HepG2 (cell line): Measurements from ENCODE around the gene RNF8. TPM values are rescaled to one million over a fixed set of nuclear protein-coding genes. Genes with fewer than 3 reads are reported as not detected.

Source experiments
- ATAC-seq: fragments of 200-7000 bp; cut with Tn5 transposase; 3 replicates; pipeline ENCODE4 v1.9.1; 2020; ENCODE audit warnings: mild to moderate bottlenecking, moderate library complexity
- BruUV-seq: library from RNA; stranded (reverse); fragments of 400-500 nt; replicated peaks from 2 replicates; lab custom pipeline; 2021; lab: Mats Ljungman, UMichigan
- CTCF ChIA-PET: fragments of 300-600 bp; formaldehyde crosslinking; extraction: SDS; loops from one replicate; lab custom pipeline; 2021; ENCODE audit warnings: low total read pairs, inconsistent platforms, low intra/inter-chr PET ratio; lab: Yijun Ruan, JAX
- POLR2A ChIA-PET: fragments of 350-600 bp; sonication (Branson Sonifier 250); formaldehyde crosslinking; loops from one replicate; lab custom pipeline; 2020; ENCODE audit warnings: antibody characterized with exemption, inconsistent platforms; lab: Yijun Ruan, JAX
- DNase-seq: peaks from one replicate; pipeline ENCODE4 v3.0.0-alpha.2; 2015; ENCODE audit warnings: low spot score
- FAIRE-seq: peaks from 3 replicates; lab custom pipeline; 2011; peaks lifted over from hg19 to GRCh38; lab: Jason Lieb, UNC
- H2AFZ ChIP-seq: one replicate; pipeline ENCODE4 v1.6.1; 2011; ENCODE audit warnings: low read length, inconsistent platforms
- H3K27ac ChIP-seq: fragments of 300-600 bp; 3 replicates; pipeline ENCODE4 v1.8.0; 2011; ENCODE audit warnings: mixed run types, mild to moderate bottlenecking, mixed read lengths, low read length, inconsistent platforms; ENCODE audit not compliant: insufficient read depth; ENCODE audit errors: extremely low read length
- H3K27me3 ChIP-seq, 2 experiments: fragments of 200-600 bp in 1 of 2; 2 replicates in 1 of 2; 3 replicates in 1 of 2; pipeline versions ENCODE4 v1.6.0 to v1.8.0; 2011; ENCODE audit warnings: low read length in 2 of 2, mild to moderate bottlenecking in 2 of 2, moderate library complexity in 2 of 2, inconsistent platforms in 1 of 2; ENCODE audit not compliant: insufficient read depth in 2 of 2, control insufficient read depth in 1 of 2
- H3K36me3 ChIP-seq, 2 experiments: fragments of 200-600 bp in 1 of 2; replicated peaks in 1 of 2; 2 replicates in 1 of 2; 3 replicates in 1 of 2; pipeline versions ENCODE4 v1.5.1 to v1.8.0; 2011; ENCODE audit warnings: low read length in 2 of 2, inconsistent platforms in 1 of 2; ENCODE audit not compliant: insufficient read depth in 2 of 2, control insufficient read depth in 1 of 2
- H3K4me1 ChIP-seq: 2 replicates; pipeline ENCODE4 v1.5.1; 2012; ENCODE audit warnings: low read length, inconsistent platforms; ENCODE audit not compliant: insufficient read depth
- H3K4me2 ChIP-seq: 2 replicates; pipeline ENCODE4 v1.6.0; 2011; ENCODE audit warnings: low read depth, low read length, inconsistent platforms
- H3K4me3 ChIP-seq, 3 experiments: fragments of 200-600 bp in 1 of 3; sonication (generic), shearing (Covaris generic) in 1 of 3; replicated peaks in 1 of 3; 2 replicates each; pipeline ENCODE4 v1.5.1; 2011 to 2016; ENCODE audit warnings: low read length in 3 of 3, inconsistent platforms in 2 of 3, low read depth in 2 of 3, mild to moderate bottlenecking in 2 of 3, control low read depth in 1 of 3, mixed read lengths in 1 of 3; ENCODE audit not compliant: insufficient read depth in 1 of 3
- H3K79me2 ChIP-seq: one replicate; pipeline ENCODE4 v1.6.1; 2011; ENCODE audit warnings: low read length, inconsistent platforms; ENCODE audit not compliant: insufficient read depth
- H3K9ac ChIP-seq: 2 replicates; pipeline ENCODE4 v1.6.0; 2011; ENCODE audit warnings: mild to moderate bottlenecking, low read depth, low read length, inconsistent platforms; ENCODE audit not compliant: insufficient read depth
- H3K9me3 ChIP-seq: 2 replicates; pipeline ENCODE4 v1.5.1; 2012; ENCODE audit warnings: mild to moderate bottlenecking, low read length
- H4K20me1 ChIP-seq: 2 replicates; pipeline ENCODE4 v1.6.0; 2011; ENCODE audit warnings: inconsistent platforms, mild to moderate bottlenecking, low read length, moderate library complexity; ENCODE audit not compliant: insufficient read depth
- CCAR2 ChIP-seq: fragments of 200-400 bp; formaldehyde crosslinking; optimal IDR thresholded peaks from 2 replicates; pipeline ENCODE3; 2018; ENCODE audit warnings: low read depth, mild to moderate bottlenecking, low read length, moderate library complexity
- GATAD1 ChIP-seq: IDR thresholded peaks from 2 replicates; pipeline ENCODE4 v1.6.1; 2016; ENCODE audit warnings: missing genetic modification reagents, missing compliant biosample characterization
- KDM6A ChIP-seq: IDR thresholded peaks from 2 replicates; pipeline ENCODE4 v1.6.1; 2016; ENCODE audit warnings: low read depth
- MEIS1 ChIP-seq: sonication (generic); formaldehyde crosslinking; IDR thresholded peaks from 2 replicates; pipeline ENCODE4 v1.9.0; 2021; ENCODE audit warnings: mild to moderate bottlenecking, missing genetic modification reagents, moderate library complexity, borderline replicate concordance
- RXRA ChIP-seq: sonication (generic); formaldehyde crosslinking; IDR thresholded peaks from 2 replicates; pipeline ENCODE4 v1.5.1; 2020; ENCODE audit warnings: missing genetic modification reagents
- SAP130 ChIP-seq: IDR thresholded peaks from 2 replicates; pipeline ENCODE4 v1.6.1; 2016; ENCODE audit warnings: low read depth
- SNRNP70 ChIP-seq: fragments of 200-400 bp; formaldehyde crosslinking; IDR thresholded peaks from 2 replicates; pipeline ENCODE4 v1.6.1; 2017; ENCODE audit warnings: mild to moderate bottlenecking, low read depth, low read length, moderate library complexity
- TCF12 ChIP-seq, 2 experiments: fragments of 450-650 bp in 1 of 2; sonication (generic) in 1 of 2; formaldehyde crosslinking in 1 of 2; IDR thresholded peaks; 2 replicates each; pipeline versions ENCODE4 v1.6.1 to v1.8.0; 2017 to 2022; ENCODE audit warnings: antibody characterized with exemption in 1 of 2, mild to moderate bottlenecking in 1 of 2, missing genetic modification reagents in 1 of 2, moderate library complexity in 1 of 2
- ZNF652 ChIP-seq: IDR thresholded peaks from 2 replicates; pipeline ENCODE4 v1.6.1; 2016; ENCODE audit warnings: low read depth, borderline replicate concordance
- ZSCAN31 ChIP-seq: sonication (generic); formaldehyde crosslinking; IDR thresholded peaks from 2 replicates; pipeline ENCODE4 v1.5.0; 2020; ENCODE audit warnings: low read depth, mild to moderate bottlenecking, missing genetic modification reagents
- WGBS: methylation state at CpG from one replicate; pipeline ENCODE4 v1.1.6; 2017; ENCODE audit warnings: low lambda C conversion rate; 5-methylcytosine and 5-hydroxymethylcytosine counted together
- in situ Hi-C: cut with HindIII; loops from 2 replicates; pipeline ENCODE4 v1.10.0; 2017; ENCODE audit warnings: low pct_unique_long_range_greater_than_20kb; ENCODE audit not compliant: extremely low pct_ligation_motif_present
- intact Hi-C: fragments of 100-400 bp; cut with micrococcal nuclease; formaldehyde crosslinking; loops from one replicate; pipeline ENCODE4 v1.10.0; 2022; ENCODE audit not compliant: unreplicated experiment
- polyA plus RNA-seq, 8 experiments: library from polyadenylated mRNA; depleted of rRNA in 3 of 8; stranded (reverse) in 7 of 8; unstranded in 1 of 8; fragments of >200 nt; fragmentation: Illumina TruSeq in 4 of 8; extraction: Trizol in 4 of 8; gene quantifications; 2 replicates each; pipeline versions ENCODE4 v1.2.1 to v1.2.3, GENCODE V29; 2011 to 2016; ENCODE audit warnings: low read depth in 4 of 8, missing spikeins in 1 of 8, mixed read lengths in 1 of 8; ENCODE audit not compliant: insufficient read depth in 1 of 8
- total RNA-seq, 5 experiments: library from RNA; depleted of rRNA; stranded (reverse); fragments of >200 nt; fragmentation: Illumina TruSeq; extraction: Trizol; gene quantifications; 2 replicates each; pipeline ENCODE4 v1.2.3, GENCODE V29; 2016; ENCODE audit warnings: low read depth in 1 of 5
- TF ChIP-seq, protein P1 (sequence below), 2 experiments: sonication (generic) in 1 of 2; formaldehyde crosslinking in 1 of 2; IDR thresholded peaks; 2 replicates each; pipeline versions ENCODE4 v1.4.0 to v1.6.1; 2016 to 2020; ENCODE audit warnings: borderline replicate concordance in 1 of 2, low read depth in 1 of 2, mild to moderate bottlenecking in 1 of 2, missing genetic modification reagents in 1 of 2
- TF ChIP-seq, protein P2 (sequence below): sonication (generic); formaldehyde crosslinking; IDR thresholded peaks from 2 replicates; pipeline ENCODE4 v1.4.0; 2020; ENCODE audit warnings: mild to moderate bottlenecking, missing genetic modification reagents, borderline replicate concordance

Gene RNF8
- total and polyA plus RNA-seq, 2 of the 13 experiments (the other 11 are each of a cell fraction or from before 2014, with no cell fraction given): 21.8 to 47.6 TPM

DNA sequence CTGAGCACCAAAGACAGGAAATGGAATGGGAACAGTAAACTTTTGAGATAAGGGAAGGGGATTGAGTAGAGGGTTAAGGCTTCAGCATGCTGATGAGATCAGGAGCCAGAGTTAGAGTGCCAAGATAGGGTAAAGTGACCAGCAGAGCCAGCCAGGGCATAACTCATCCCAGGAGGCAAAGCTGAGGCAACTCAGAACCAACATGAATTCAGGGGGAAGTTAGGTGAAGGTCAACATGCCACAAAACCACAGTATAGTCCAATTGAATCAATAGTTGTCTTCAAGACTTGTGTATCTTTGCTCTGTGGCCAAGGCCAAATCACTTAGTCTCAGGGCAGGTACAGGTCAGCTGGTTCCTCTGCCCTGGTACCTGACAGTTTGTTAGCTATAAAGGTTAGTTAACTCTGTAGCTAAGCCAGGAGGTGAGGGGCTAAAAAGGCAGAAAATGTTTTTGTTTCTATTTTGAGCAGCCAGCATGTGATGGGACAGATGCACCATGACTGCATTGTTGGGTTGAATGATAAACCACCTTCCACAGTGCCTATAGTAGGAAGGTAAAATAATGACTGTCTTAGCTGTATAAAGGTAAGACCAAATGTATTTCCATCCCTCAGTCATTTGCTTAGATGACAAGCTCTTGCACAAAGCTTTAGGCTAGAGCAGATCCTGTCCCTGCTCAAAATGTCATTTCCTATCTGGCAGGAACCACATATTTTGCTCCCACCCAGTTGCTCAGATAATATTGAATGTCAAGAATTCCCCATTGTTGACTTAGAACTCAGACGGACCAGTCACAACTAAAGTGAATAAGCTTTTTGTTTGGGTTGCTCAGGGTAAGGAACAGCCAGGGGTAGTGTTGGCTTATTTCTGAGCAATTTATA lies 15.8 kb downstream of the RNF8 start:
- peak; percentile 77 for ATAC-seq
- WGBS: 0% methylated on average over 1 of the region's 1 CpG
- Histone ChIP-seq H3K4me3 (peak overlapping the region in 1 of 3 experiments; percentile 13; a peak in 1 of 6 replicates), H3K27me3 (no peaks in the 10 kb centered on the region), H3K4me1 (peaks cover 48% of the 10 kb centered on the region), H3K79me2 (no peaks in the 10 kb centered on the region), H4K20me1 (peaks cover 11% of the 10 kb centered on the region), H3K9ac (no peak overlapping the region; the same call in 1 of the 2 replicates), H2AFZ (no peak overlapping the region), H3K4me2 (peak overlapping the region; percentile 48), H3K27ac (peak overlapping the region; percentile 65), H3K9me3 (no peaks in the 10 kb centered on the region), H3K36me3 (peaks cover 10 to 64% of the 10 kb centered on the region in 2 experiments; a peak in 4 of 5 replicates)
- intact Hi-C loops (loop anchor here (1.0 to 10.0 kb wide), 4 partner anchors 15 to 195 kb away; partner anchors contain the start of gene CMTR1), in situ Hi-C loops (no loop called here)
- ChIA-PET POLR2A (interaction anchor here (0.6 to 1.9 kb wide), 5 partner anchors 13 to 127 kb away, joined by 3 to 13 read pairs (median 5); partner anchors contain the start of genes CMTR1 and RNF8), CTCF (interaction anchor here (1.4 kb wide), 1 partner anchor 12 kb away, joined by 5 read pairs; no protein-coding TSS in a partner anchor)
- DNase-seq: peak; percentile 86
- FAIRE-seq: peak; percentile 86
- BruUV-seq: no TSS peak
- TF ChIP-seq RXRA (peak; percentile 99; the same call in 1 of the 2 replicates), ZNF652 (CRISPR knock-in tag) (0 out of 2 replicates have a peak, but pooled peaks have one; percentile 16), MEIS1 (CRISPR knock-in tag) (peak; percentile 83; the same call in 1 of the 2 replicates), TCF12 (IDR thresholded peaks at IDR 0.05) (no peak), TCF12 (CRISPR knock-in tag; IDR thresholded peaks at IDR 0.05) (0 out of 2 replicates have a peak, but pooled peaks have one; percentile 61), SNRNP70 (no peak), GATAD1 (CRISPR knock-in tag) (peak; percentile 62), KDM6A (CRISPR knock-in tag) (peak; percentile 75), SAP130 (peak; percentile 54; the same call in 1 of the 2 replicates), ZSCAN31 (CRISPR knock-in tag) (peak; percentile 37; the same call in 1 of the 2 replicates), CCAR2 (no peak)
- TF ChIP-seq, protein P1, sequence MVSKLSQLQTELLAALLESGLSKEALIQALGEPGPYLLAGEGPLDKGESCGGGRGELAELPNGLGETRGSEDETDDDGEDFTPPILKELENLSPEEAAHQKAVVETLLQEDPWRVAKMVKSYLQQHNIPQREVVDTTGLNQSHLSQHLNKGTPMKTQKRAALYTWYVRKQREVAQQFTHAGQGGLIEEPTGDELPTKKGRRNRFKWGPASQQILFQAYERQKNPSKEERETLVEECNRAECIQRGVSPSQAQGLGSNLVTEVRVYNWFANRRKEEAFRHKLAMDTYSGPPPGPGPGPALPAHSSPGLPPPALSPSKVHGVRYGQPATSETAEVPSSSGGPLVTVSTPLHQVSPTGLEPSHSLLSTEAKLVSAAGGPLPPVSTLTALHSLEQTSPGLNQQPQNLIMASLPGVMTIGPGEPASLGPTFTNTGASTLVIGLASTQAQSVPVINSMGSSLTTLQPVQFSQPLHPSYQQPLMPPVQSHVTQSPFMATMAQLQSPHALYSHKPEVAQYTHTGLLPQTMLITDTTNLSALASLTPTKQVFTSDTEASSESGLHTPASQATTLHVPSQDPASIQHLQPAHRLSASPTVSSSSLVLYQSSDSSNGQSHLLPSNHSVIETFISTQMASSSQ (IDR thresholded peaks at IDR 0.05; ENCODE audit: low read depth): 0 out of 2 replicates have a peak, but pooled peaks have one; percentile 20
- TF ChIP-seq, protein P1 (CRISPR knock-in tag; IDR thresholded peaks at IDR 0.05; ENCODE audit: borderline replicate concordance): peak; percentile 42; the same call in 1 of the 2 replicates
- TF ChIP-seq, protein P2, sequence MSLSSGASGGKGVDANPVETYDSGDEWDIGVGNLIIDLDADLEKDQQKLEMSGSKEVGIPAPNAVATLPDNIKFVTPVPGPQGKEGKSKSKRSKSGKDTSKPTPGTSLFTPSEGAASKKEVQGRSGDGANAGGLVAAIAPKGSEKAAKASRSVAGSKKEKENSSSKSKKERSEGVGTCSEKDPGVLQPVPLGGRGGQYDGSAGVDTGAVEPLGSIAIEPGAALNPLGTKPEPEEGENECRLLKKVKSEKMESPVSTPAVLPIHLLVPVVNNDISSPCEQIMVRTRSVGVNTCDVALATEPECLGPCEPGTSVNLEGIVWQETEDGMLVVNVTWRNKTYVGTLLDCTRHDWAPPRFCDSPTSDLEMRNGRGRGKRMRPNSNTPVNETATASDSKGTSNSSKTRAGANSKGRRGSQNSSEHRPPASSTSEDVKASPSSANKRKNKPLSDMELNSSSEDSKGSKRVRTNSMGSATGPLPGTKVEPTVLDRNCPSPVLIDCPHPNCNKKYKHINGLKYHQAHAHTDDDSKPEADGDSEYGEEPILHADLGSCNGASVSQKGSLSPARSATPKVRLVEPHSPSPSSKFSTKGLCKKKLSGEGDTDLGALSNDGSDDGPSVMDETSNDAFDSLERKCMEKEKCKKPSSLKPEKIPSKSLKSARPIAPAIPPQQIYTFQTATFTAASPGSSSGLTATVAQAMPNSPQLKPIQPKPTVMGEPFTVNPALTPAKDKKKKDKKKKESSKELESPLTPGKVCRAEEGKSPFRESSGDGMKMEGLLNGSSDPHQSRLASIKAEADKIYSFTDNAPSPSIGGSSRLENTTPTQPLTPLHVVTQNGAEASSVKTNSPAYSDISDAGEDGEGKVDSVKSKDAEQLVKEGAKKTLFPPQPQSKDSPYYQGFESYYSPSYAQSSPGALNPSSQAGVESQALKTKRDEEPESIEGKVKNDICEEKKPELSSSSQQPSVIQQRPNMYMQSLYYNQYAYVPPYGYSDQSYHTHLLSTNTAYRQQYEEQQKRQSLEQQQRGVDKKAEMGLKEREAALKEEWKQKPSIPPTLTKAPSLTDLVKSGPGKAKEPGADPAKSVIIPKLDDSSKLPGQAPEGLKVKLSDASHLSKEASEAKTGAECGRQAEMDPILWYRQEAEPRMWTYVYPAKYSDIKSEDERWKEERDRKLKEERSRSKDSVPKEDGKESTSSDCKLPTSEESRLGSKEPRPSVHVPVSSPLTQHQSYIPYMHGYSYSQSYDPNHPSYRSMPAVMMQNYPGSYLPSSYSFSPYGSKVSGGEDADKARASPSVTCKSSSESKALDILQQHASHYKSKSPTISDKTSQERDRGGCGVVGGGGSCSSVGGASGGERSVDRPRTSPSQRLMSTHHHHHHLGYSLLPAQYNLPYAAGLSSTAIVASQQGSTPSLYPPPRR (CRISPR knock-in tag): peak; percentile 95
